ENCODE measurements around the gene IGLL1.
"Not testable (repeated sequence)": the region's sequence is repeated elsewhere in the genome, so short reads cannot be mapped to it uniquely, and the experiment has no call there.

DNA sequence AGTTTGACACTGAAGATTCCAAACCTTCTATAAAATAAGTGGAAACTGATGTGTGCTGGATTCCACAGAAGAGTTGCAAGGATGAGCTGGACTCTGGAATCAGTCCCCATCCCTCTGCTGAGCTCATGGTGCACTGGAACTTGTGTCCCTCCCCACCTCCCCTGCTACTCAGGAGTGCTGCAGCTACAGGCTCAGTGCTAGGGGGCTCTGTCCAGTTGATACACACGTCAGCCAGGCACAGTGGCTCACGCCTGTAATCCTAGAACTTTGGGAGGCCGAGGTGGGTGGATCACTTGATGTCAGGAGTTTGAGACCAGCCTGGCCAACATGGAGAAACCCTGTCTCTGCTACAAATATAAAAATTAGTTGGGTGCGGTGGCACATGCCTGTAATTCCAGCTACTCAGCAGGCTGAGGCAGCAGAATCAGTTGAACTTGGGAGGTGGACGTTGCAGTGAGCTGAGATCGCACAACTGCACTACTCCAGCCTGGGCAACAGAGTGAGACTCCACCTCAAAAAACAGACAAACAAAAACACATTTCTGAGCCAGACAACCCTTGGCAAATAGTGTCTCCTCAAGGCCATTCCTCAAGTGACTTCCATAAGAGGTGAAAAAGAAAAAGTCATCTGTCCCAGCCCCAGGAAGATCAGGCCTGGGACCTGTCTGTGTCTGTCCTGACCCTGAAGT is 48.1 kb upstream of the IGLL1 start:
- not testable (repeated sequence) for TF ChIP-seq RAD21 (conservative IDR thresholded peaks at IDR 0.05); POLR2AphosphoS5 (IDR thresholded peaks at IDR 0.05); SMC3 (conservative IDR thresholded peaks at IDR 0.05; ENCODE audit: poor library complexity); EZH2 (IDR thresholded peaks at IDR 0.05; ENCODE audit: borderline replicate concordance, insufficient read depth, low read length, poor library complexity, severe bottlenecking); EP300 (conservative IDR thresholded peaks at IDR 0.05; ENCODE audit: poor library complexity, severe bottlenecking)
- TF ChIP-seq, protein P1, sequence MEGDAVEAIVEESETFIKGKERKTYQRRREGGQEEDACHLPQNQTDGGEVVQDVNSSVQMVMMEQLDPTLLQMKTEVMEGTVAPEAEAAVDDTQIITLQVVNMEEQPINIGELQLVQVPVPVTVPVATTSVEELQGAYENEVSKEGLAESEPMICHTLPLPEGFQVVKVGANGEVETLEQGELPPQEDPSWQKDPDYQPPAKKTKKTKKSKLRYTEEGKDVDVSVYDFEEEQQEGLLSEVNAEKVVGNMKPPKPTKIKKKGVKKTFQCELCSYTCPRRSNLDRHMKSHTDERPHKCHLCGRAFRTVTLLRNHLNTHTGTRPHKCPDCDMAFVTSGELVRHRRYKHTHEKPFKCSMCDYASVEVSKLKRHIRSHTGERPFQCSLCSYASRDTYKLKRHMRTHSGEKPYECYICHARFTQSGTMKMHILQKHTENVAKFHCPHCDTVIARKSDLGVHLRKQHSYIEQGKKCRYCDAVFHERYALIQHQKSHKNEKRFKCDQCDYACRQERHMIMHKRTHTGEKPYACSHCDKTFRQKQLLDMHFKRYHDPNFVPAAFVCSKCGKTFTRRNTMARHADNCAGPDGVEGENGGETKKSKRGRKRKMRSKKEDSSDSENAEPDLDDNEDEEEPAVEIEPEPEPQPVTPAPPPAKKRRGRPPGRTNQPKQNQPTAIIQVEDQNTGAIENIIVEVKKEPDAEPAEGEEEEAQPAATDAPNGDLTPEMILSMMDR (IDR thresholded peaks at IDR 0.05; ENCODE audit: poor library complexity, severe bottlenecking) = not testable (repeated sequence)
- TF ChIP-seq, protein P2, sequence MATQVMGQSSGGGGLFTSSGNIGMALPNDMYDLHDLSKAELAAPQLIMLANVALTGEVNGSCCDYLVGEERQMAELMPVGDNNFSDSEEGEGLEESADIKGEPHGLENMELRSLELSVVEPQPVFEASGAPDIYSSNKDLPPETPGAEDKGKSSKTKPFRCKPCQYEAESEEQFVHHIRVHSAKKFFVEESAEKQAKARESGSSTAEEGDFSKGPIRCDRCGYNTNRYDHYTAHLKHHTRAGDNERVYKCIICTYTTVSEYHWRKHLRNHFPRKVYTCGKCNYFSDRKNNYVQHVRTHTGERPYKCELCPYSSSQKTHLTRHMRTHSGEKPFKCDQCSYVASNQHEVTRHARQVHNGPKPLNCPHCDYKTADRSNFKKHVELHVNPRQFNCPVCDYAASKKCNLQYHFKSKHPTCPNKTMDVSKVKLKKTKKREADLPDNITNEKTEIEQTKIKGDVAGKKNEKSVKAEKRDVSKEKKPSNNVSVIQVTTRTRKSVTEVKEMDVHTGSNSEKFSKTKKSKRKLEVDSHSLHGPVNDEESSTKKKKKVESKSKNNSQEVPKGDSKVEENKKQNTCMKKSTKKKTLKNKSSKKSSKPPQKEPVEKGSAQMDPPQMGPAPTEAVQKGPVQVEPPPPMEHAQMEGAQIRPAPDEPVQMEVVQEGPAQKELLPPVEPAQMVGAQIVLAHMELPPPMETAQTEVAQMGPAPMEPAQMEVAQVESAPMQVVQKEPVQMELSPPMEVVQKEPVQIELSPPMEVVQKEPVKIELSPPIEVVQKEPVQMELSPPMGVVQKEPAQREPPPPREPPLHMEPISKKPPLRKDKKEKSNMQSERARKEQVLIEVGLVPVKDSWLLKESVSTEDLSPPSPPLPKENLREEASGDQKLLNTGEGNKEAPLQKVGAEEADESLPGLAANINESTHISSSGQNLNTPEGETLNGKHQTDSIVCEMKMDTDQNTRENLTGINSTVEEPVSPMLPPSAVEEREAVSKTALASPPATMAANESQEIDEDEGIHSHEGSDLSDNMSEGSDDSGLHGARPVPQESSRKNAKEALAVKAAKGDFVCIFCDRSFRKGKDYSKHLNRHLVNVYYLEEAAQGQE (IDR thresholded peaks at IDR 0.05; ENCODE audit: borderline replicate concordance) = not testable (repeated sequence)
